Measurements from ENCODE around the gene CERK.

The CERK gene

DNA sequence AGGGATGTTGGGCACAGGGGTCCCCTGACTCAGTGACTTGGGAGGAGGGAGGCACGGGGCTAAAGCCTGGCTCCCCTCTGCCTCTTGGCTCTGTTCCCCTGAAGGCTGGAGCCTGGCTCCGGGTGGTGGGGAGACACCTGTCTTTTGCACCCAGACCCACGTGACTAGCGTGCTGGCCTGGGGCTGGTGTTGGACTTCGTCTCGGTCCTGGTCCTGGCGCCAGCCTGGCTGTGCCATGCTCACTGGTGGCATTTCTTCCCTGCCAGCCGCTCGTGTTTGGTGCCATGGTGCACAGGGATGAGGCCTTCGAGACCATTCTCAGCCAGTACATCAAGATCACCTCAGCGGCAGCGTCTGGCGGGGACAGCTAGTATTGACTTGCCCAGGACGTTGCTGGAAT, 61.2 kb downstream of the CERK start:
- no peak for DNase-seq

DNA sequence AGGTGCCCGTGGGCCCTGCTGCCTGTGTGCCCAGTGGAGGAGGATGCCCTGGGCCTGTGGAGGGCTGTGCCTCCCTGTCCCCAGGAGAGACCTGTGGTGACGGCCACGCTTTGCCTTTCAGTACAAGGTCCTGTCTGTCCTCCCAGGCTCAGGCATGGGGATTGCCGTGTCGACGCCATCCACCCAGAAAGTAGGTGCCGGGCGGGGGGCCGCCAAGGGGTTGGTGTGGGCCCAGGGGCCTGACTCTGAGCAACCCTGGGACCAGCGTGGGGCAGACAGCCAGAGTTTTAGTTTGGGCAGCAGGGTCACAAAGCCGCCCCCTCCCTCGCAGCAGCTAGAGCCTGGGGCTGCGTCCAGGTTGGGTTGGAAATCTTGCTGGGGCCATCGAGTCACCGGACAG, 61.6 kb downstream of the CERK start:
- no peak for DNase-seq

DNA sequence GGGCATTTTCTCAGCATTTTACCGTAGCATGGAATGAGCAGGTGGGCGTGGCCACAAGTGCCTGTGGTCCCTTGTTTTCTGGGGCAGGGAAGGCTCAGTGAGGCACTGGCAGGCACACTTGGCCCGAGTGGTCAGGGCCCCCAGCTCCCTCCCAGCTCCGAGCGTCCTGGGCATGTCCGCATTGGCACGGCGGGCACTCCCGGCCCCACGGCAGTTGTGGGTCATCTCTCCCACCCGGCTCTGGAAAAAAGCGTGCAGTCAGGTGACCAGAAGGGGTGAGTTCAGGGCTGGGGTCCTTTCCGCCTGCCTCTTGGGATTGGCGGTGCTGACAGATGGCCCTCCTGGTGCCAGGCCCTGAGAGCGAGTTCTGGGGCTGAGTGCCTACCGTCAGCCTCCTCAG, 62.1 kb downstream of the CERK start:
- no peak for DNase-seq

DNA sequence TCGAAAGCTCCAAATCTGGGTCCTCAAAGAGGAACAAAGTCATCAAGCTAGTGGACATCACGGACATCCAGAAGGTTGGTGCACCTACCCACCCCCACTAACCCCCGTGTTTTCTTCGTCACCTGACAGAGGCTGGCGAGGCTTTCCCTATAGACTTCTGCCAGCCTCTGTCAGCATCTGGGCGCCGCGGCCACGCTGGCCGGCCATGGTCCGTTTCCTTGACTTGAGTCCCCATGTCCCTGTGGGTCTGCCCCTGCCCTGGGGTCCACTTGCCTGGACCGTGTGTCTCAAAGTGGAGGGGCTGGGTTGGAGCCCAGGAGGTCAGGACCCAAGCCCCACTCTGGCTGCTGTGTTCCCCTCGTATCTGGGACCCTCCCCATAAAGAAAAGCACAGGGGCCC, 62.6 kb downstream of the CERK start:
- no peak for DNase-seq

DNA sequence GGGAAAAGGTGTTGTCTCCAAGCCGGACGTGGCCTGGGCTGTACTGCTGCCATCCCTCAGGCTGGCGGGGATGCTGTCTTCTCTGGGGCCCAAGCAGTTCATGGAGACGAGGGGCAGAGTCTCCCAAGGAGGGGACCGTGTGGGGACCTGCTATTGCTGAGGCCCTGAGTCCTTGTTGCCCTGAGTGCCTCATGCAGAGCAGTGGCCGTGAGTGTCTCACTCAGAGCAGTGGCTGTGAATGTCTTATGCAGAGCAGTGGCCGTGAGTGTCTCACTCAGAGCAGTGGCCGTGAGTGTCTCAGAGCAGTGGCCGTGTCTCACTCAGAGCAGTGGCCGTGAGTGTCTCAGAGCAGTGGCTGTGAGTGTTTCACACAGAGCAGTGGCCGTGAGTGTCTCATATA, 63.1 kb downstream of the CERK start:
- no peak for DNase-seq

DNA sequence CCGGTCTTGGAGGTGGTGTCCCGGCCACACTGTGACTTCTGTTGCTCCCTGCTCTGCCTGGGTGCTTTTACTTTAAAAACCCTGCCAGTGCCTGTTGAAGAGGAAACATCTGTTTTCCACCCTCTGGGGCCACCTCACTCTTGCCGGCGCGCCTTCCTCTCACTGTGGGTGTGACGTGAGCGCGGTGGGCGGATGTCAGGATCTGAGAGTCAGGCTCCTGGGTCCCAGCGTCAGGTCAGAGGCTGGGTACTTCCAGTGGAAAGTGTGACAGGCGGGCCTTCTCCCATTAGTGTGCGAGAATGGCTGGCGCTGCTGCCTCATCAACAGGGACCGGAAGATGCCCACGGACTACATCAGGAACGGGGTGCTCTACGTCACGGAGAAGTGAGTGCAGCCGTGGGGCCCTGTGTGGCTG, 63.7 kb downstream of the CERK start:
- DNase-seq: no peak

DNA sequence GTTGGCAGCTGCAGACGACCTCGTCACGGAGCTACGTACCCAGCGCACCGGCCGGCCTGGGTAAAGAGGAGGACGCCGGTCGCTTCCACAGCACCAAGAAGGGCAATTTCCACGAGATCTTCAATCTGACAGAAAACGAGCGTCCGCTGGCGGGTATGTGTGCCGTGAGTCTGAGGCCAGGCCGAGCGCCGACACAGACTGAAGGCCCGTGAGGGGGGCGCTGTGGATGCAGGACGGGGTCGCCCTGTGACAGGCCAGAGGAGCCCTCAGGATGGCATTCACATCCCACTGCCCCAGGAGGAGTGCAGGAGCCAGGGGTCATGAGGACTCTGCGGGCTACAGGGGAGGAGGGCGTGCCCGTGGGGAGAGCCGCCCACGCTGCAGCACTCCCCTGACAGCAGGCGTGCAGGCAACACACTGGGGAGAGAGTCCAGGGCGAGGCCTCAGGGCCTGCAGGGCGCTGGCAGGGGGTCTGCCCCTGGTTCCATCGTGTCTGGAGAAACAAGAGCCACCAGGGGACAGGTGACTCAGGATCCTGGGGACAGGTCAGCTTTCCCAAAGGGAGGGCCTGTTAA, 64.3 kb downstream of the CERK start:
- no peak for DNase-seq

DNA sequence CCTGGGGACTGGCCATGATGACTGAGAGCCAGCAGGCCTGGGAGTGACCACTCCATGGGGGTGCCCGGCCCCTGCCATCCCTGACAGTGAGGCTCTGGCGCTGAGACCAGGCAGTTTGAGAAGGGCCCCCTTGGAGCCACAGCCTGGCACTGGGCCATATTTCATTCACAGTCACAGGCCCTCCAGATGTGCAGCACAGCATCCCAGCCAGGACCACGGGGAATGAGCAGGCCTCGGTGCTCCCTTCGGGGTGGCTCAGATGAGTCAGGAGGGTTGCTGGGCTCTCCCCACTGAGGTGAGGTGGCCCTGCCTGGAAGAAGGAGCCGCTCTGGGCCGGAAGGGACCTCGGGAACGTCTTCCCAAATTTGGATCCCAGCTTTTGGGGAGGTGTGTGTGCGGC, 64.8 kb downstream of the CERK start:
- no peak for DNase-seq

DNA sequence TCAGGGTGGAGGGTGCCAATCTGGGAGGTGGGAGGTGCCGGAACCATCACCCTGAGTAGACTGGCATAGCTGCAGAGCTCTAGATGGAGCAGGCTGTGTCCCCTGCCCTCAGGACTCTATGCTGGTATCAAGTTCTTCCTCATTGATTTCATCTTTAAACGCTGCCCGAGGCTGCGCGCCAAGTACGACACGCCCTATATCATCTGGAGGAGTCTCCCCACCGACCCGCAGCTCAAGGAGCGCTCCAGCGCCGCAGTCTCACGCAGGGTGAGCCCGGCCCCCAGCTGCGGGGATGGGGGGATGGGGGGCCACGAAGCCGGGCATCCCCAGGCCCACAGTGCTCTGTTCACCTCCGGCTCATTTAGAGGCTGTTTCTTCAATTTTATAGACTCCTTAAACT, 65.3 kb downstream of the CERK start:
- no peak for DNase-seq

DNA sequence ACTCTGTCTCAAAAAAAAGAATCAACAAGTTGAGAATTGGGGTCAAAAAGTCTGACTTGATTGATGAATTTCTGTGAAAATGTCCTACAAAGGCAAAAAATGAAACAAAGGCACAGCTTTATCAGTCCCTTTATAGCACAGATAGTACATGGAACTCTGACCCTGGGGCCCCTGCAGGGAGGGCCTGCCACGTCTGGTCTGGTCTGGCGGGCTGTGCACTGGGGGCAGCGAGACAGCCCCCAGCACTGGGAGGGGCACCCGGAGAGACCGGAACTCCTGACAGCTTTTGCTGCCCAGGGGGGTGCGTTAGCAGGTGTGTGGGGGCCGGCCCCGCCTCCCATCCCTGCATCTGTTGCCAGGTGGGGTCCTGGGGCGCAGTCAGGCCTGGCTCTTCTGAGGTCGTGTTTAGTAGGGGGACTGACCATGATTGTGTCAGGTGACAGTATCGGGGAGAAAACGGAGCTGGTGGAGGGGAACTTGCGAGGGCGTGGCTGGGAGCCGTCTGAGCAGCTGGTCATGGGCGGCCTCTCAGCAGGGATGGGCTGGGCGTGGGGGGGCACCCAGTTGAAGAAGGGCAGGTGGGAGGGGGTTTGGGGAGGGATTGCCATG, 66.1 kb downstream of the CERK start:
- DNase-seq: no peak

DNA sequence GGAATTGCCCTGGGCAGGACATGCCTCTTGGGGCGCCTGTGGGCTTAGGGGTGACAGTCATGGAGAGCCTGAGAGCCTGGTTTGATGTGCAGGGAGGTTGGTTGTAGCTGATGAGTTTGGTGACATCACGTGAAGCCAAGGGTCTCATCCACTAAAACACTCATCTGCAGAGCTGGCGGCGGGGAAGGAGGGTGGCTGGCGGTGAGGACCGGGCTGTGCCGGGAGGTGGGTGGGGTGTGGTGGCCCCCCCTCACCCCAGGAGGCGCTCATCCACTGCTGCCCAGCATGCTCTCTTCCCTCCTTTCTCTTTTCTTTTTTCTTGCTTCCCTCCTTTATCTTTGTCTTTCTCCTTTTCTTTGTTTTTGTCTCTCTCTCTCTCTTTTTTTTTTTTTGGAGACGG, 68.9 kb downstream of the CERK start:
- no peak for DNase-seq

DNA sequence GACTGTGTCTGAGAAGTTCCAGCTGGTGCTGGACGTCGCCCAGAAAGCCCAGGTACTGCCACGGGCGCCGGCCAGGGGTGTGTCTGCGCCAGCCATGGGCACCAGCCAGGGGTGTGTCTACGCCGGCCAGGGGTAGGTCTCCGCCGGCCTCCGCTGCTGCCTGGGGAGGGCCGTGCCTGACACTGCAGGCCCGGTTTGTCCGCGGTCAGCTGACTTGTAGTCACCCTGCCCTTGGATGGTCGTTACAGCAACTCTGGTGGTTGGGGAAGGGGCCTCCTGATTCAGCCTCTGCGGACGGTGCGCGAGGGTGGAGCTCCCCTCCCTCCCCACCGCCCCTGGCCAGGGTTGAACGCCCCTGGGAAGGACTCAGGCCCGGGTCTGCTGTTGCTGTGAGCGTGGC, 69.9 kb downstream of the CERK start:
- no peak for DNase-seq

DNA sequence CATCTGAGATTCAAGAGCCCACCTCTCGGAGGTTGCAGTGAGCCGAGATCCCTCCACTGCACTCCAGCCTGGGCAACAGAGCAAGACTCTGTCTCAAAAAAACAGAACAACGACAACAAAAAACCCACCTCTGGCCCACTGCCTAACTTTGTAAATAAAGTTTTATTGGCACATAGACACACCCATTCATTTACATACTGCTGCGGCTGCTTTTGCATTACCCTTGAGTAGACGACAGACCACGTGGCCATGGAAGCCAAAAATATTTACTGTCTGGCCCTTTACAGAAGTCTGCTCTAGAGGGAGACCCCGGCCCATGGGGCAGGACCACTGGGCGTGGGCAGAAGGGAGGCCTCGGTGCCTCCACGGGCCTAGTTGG, 70.8 kb downstream of the CERK start:
- no peak for DNase-seq

DNA sequence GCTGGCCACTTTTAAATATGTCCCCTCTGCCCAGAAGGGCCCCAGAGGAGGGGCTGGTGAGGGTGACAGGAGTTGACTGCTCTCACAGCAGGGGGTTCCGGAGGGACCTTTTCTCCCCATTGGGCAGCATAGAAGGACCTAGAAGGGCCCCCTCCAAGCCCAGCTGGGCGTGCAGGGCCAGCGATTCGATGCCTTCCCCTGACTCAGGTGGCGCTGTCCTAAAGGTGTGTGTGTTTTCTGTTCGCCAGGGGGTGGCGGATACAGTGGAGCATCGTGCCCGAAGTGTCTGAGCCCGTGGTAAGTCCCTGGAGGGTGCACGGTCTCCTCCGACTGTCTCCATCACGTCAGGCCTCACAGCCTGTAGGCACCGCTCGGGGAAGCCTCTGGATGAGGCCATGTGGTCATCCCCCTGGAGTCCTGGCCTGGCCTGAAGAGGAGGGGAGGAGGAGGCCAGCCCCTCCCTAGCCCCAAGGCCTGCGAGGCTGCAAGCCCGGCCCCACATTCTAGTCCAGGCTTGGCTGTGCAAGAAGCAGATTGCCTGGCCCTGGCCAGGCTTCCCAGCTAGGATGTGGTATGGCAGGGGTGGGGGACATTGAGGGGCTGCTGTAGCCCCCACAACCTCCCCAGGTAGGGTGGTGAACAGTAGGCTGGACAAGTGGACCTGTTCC, 71.3 kb downstream of the CERK start:
- DNase-seq: no peak

DNA sequence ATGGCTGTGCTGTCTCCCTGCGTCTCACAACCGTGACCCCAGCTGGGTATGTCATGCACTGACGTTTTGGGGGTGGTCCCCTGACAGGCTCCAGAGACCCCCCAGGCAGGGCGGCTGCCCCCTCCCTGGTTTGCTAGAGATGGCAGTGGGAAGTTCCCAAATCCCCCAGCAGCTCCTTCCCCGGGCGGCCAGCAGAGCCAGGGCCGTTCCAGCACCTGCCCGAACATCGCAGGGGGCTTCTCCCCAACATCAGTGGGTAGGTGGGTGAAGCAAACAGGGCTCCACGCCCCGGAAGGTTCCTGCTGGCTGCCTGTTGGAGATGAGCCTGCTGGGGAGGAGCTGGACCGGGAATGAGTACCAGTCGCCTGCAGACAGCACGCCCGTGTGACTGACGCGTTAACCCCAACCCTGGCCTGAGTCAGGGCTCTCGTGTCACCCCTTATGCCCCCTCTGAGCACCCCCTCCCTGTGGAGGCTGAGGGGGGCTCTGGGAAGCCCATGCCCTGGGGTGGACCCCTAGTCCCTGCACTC, 72.2 kb downstream of the CERK start:
- DNase-seq: no peak

DNA sequence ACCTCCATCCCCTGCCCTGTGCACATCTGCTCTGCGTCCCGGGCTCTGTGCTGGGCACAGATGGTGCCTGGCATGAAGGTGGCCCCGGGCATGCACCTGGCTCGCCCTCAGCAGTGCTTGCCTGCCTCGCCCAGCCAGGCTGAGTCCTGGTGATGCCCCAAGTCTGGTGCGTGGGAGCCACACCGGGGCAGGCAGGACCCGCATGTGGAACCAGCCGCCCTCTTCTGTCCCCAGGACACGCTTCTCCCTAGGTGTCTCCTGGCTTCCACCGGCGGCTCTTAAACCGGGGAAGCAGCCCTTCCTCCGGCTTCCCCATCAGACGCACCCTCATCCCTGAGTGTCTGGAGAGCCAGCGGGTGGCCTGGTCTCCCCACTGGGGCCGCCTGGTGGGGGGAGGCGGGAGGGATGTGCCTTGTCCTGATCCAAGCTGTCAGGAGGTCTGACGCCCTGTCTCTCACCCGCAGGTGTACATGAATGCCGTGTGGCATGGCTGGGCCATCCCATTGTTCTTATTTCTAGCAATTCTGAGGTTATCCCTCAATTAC, 72.8 kb downstream of the CERK start:
- no peak for DNase-seq

DNA sequence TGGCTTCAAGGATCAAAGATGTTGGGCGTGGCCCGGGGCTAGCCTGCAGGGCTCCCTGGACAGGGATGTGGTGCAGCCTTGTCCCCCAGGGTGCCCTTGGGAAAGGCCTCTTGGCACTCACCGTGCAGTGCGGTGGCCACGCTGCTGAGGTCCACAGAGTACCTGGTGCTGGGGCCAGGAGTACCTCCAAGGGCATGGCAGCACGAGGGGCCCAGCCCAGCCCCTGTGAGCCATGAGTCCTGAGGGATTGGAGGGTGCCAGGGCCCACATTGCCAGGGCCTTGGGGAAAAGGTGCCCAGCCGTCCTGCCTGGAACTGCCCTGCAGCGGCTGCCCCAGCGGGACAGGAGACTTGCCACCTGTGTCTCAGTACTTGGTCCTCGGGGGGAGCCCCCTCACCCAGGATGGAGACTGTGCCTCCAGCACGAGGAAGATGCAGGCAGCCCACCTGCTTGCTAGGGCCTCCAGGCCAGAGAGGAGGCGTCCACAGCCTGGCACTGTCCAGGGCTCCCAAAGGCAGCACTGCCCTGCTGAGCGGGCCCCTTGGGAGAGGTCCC, 73.7 kb downstream of the CERK start:
- DNase-seq: no peak

DNA sequence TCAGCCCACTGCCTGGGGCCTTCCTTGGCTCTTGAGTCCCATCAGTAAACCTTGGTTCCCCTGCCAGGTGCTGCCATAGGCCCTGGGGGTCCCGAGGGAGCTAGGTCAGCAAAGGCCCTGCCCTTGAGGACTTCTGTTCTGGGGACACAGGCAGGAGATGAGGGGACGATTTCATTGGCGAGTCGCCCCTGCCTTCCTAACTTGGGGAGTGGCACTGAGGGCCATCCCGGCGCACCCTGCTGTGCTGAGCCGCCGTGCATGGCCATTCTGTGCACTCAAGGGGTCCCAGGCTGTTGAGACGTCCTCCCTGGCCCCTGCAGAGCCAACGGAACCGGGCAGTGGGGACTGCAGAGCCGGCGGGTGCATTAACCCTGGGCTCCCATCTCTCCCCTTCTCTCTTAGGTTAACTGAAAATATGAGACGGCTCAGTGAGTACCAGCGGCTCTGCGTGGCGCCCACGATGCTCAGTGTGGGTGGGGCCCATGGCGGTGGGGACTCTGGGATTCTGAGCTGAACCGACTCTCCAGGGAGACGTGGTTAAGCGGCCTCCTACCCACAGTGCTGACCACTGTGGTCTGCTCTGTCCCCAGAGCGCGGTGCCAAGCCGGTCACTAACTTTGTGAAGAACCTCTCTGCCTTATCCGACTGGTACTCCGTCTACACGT, 74.5 kb downstream of the CERK start:
- no peak for DNase-seq

DNA sequence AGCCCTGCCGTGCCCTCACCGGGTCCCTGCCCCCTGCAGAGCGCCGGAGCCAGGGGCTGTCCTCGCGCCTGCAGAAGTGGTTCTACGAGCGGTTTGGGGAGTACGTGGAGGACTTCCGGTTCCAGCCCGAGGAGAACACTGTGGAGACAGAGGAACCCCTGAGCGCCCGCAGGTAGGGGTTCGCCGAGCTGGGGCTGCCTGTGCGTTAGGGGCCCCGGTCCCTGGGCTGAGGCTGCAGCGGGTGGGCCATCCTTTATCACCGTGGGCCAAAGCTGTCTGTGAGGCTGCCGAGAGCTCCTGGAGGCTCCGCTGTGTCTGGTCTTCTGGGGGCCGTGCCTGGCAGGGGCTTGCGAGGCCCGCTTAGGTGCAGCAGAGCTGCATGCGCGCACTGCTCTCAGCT, 75.1 kb downstream of the CERK start:
- DNase-seq: no peak

DNA sequence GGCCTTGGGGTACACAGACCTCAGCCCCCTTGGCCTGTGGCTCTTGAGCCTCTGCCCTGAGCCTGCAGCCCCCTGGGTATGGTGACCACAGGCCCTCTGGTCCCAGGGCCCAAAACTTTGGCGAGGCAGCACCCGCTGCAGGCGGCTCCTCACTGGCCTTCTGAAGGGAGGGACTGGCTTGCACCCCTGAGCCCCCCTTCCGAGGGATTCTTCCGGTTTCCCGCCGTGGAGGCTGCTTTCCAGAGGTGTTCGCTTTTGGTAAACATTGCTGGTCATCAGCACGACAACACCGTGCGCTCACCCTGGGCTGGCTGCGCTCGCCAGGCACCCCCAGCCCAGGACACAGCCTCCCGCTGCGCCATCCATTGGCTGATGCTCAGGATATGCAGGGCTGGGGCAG, 75.8 kb downstream of the CERK start:
- DNase-seq: no peak

DNA sequence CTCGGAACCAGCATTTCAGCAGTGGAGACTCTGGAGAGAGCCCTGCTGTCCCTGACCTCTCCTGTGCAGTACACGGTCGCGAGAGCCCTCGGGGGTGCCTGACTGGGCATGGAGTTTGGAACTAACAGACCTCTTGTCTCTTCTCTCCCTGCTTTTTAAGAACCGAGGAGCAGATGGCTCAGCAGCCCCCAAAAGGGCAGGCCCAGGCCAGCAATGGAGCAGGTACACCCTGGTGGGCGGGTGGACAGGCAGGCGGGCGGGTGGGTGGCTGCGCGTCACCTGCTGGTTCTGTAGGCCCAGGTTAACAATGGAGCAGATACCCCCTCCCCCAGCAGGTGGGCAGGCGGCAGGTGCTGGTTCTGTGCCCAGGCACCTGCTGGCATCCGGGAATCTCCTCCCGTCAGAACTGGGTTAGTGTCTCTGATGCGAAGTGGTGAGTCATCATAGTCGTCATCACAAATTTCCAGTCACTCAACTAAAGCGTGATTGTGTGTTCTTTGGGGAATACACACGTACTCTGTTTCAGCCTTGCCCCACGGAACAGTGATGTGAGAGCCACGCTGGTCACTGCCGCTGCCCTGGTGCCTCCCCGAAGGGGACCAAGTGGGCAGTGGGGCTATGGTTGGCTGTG, 76.7 kb downstream of the CERK start:
- no peak for DNase-seq

DNA sequence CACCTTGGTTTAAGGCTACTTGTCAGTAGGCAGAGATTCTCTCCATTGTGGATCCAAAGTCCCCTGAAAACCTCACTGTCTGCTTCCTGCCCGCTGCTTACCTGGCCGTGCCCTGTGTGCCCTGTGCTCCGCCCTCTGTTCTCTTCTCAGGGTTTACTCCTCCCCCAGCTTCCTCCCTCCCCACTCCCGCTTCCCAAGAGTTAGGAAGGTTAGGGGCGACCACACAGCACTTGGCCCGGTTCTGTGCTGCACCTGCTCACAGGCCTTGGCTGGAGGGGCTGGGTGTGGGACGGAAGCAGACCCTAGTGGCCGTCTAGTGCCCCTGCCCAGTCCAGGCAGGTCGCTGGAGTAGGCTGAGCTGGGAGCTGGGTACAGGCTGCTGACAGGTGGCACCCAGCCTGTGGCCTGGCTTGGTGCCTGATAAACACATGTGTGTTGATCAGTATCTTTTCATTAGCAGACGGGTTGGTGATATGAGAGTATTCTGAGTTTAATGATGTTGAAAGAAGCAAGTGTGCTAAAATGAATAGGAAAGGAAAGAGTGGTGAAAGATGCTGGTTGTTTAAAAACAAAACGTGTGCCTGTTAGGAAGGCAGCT, 77.3 kb downstream of the CERK start:
- DNase-seq: no peak

DNA sequence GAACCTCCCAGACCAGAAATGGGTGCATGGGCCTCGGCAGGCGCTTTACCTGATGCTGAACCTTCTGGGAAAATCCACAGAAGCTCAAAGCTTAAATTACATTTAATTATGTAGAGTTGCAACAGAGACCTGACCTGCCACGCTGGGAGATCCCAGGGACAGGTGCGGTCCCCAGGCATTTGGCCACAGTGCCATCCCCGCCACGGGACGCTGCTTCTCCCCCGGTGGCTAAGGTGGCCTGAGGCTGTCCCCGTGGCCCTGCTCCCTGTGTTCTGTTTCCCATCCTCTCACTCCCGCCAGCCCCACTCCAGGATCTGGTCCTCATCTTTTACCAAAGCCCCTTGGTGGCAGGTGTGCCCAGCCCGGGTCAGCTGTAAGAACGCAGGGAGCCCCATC, 78.3 kb downstream of the CERK start:
- no peak for DNase-seq

All from SW 1271 (cell line).